CD14-positive monocyte (primary cell): Measurements from ENCODE around the gene SMARCD1. TPM values are rescaled to one million over a fixed set of nuclear protein-coding genes. Genes with fewer than 3 reads are reported as not detected.

ENCODE experiments used
- DNase-seq, 3 donors: peaks; one replicate each; pipeline ENCODE4 v3.0.0-alpha.2; 2011 to 2022
- H2AFZ ChIP-seq: 2 replicates; pipeline ENCODE4 v1.6.0; 2012; ENCODE audit warnings: mild to moderate bottlenecking, low read depth, low read length, inconsistent platforms; ENCODE audit not compliant: insufficient read depth, poor library complexity, severe bottlenecking
- H3K27ac ChIP-seq, 2 donors: 1 replicate in 1 of 2; 2 replicates in 1 of 2; pipeline ENCODE4 v1.5.1; 2012 to 2013; ENCODE audit warnings: low read length in 2 of 2, control low read depth in 1 of 2, inconsistent platforms in 1 of 2, low read depth in 1 of 2, mild to moderate bottlenecking in 1 of 2
- H3K27me3 ChIP-seq, 2 donors: one replicate each; pipeline versions ENCODE4 v1.6.0 to v1.6.1; 2011 to 2013; ENCODE audit warnings: low read length in 2 of 2; ENCODE audit not compliant: control insufficient read depth in 2 of 2, insufficient read depth in 2 of 2
- H3K36me3 ChIP-seq, 2 donors: replicated peaks in 1 of 2; 1 replicate in 1 of 2; 2 replicates in 1 of 2; pipeline versions ENCODE4 v1.5.1 to v1.6.1; 2012 to 2013; ENCODE audit warnings: low read length in 2 of 2, control low read depth in 1 of 2, inconsistent platforms in 1 of 2, mild to moderate bottlenecking in 1 of 2; ENCODE audit not compliant: insufficient read depth in 2 of 2, control insufficient read depth in 1 of 2
- H3K4me1 ChIP-seq, 2 donors: 1 replicate in 1 of 2; 2 replicates in 1 of 2; pipeline versions ENCODE4 v1.5.1 to v1.6.1; 2012 to 2013; ENCODE audit warnings: low read length in 2 of 2, control low read depth in 1 of 2, inconsistent platforms in 1 of 2, mild to moderate bottlenecking in 1 of 2, moderate library complexity in 1 of 2; ENCODE audit not compliant: insufficient read depth in 2 of 2, control insufficient read depth in 1 of 2
- H3K4me2 ChIP-seq: replicated peaks from 2 replicates; pipeline ENCODE3; 2012; ENCODE audit warnings: low read length, moderate library complexity, mild to moderate bottlenecking; ENCODE audit not compliant: poor library complexity, severe bottlenecking; ENCODE audit errors: extremely low read depth
- H3K4me3 ChIP-seq, 3 experiments: fragments of 200-600 bp in 1 of 3; sonication (generic) in 1 of 3; replicated peaks in 1 of 3; 1 replicate in 2 of 3; 2 replicates in 1 of 3; pipeline ENCODE4 v1.5.1; 2011 to 2013; ENCODE audit warnings: low read length in 3 of 3, mild to moderate bottlenecking in 3 of 3, control low read depth in 2 of 3, low read depth in 2 of 3, inconsistent platforms in 1 of 3, moderate library complexity in 1 of 3
- H3K79me2 ChIP-seq: 2 replicates; pipeline ENCODE4 v1.6.0; 2012; ENCODE audit warnings: mild to moderate bottlenecking, control low read depth, inconsistent platforms, low read length, moderate library complexity; ENCODE audit not compliant: insufficient read depth
- H3K9ac ChIP-seq: 2 replicates; pipeline ENCODE4 v1.6.0; 2017; ENCODE audit warnings: low read length, mild to moderate bottlenecking; ENCODE audit not compliant: insufficient read depth, poor library complexity, severe bottlenecking
- H3K9me3 ChIP-seq, 2 donors: replicated peaks in 1 of 2; 1 replicate in 1 of 2; 2 replicates in 1 of 2; pipeline versions ENCODE4 v1.5.1 to v1.6.1; 2012 to 2013; ENCODE audit warnings: low read length in 2 of 2, control low read depth in 1 of 2; ENCODE audit not compliant: control insufficient read depth in 1 of 2, insufficient read depth in 1 of 2
- H4K20me1 ChIP-seq: 2 replicates; pipeline ENCODE4 v1.6.0; 2012; ENCODE audit warnings: mild to moderate bottlenecking, low read length, control low read depth, moderate library complexity; ENCODE audit not compliant: insufficient read depth
- H3K27ac Mint-ChIP-seq, 7 donors: one replicate each; pipeline ENCODE4 v1.8.0; 2020; ENCODE audit warnings: mild to moderate bottlenecking in 7 of 7, mixed read lengths in 7 of 7, moderate library complexity in 6 of 7, inconsistent platforms in 2 of 7
- H3K27me3 Mint-ChIP-seq, 3 donors: one replicate each; pipeline ENCODE4 v1.8.0; 2021 to 2022; ENCODE audit warnings: low read depth in 3 of 3, mild to moderate bottlenecking in 3 of 3, mixed read lengths in 3 of 3, moderate library complexity in 3 of 3, inconsistent platforms in 1 of 3
- H3K36me3 Mint-ChIP-seq, 2 donors: one replicate each; pipeline ENCODE4 v1.8.0; 2020; ENCODE audit warnings: mixed read lengths in 2 of 2, inconsistent platforms in 1 of 2, mild to moderate bottlenecking in 1 of 2
- H3K4me1 Mint-ChIP-seq: one replicate; pipeline ENCODE4 v1.8.0; 2020; ENCODE audit warnings: mild to moderate bottlenecking, mixed read lengths
- H3K4me3 Mint-ChIP-seq, 2 donors: one replicate each; pipeline ENCODE4 v1.8.0; 2020; ENCODE audit warnings: mild to moderate bottlenecking in 2 of 2, mixed read lengths in 2 of 2, moderate library complexity in 1 of 2
- H3K9me3 Mint-ChIP-seq, 7 donors: one replicate each; pipeline ENCODE4 v1.8.0; 2020 to 2022; ENCODE audit warnings: mixed read lengths in 7 of 7, mild to moderate bottlenecking in 6 of 7, moderate library complexity in 6 of 7, inconsistent platforms in 2 of 7
- CTCF ChIP-seq: fragments of 200-600 bp; IDR thresholded peaks from one replicate; pipeline ENCODE4 v1.8.0; 2022; ENCODE audit warnings: antibody characterized with exemption, mild to moderate bottlenecking
- WGBS: methylation state at CpG from one replicate; pipeline ENCODE4 v1.1.5; 2013; ENCODE audit warnings: missing lambda C conversion rate; ENCODE audit not compliant: insufficient coverage; 5-methylcytosine and 5-hydroxymethylcytosine counted together
- intact Hi-C, 2 donors: fragments of 100-400 bp; cut with micrococcal nuclease; formaldehyde crosslinking; loops; one replicate each; pipeline versions ENCODE4 v1.15.0 to v1.15.1; 2023
- polyA plus RNA-seq, 3 donors: library from polyadenylated mRNA; depleted of rRNA in 1 of 3; unstranded in 2 of 3; stranded (reverse) in 1 of 3; fragments of 300-500 nt in 2 of 3; fragments of >200 nt in 1 of 3; fragmentation: Illumina TruSeq in 2 of 3; gene quantifications; 1 replicate in 2 of 3; 2 replicates in 1 of 3; pipeline ENCODE4 v1.2.3, GENCODE V29; 2012 to 2021

The SMARCD1 gene
- polyA plus RNA-seq, 3 donors, result 3.7 to 41.9 (median 7.8) TPM

GRCh38 chr12:50066402-50066801 is 18.7 kb upstream of the SMARCD1 start:
- 72% methylated on average over 4 of the region's 5 CpGs for WGBS
- Histone ChIP-seq H3K79me2 (no peaks in the 10 kb centered on the region), H4K20me1 (no peaks in the 10 kb centered on the region), H3K27me3 (peaks cover 0 to 17% of the 10 kb centered on the region in 2 donors), H3K4me2 (no peak overlapping the region), H3K4me3 (no peak overlapping the region), H3K9me3 (no peaks in the 10 kb centered on the region), H3K36me3 (no peaks in the 10 kb centered on the region), H3K9ac (no peak overlapping the region), H2AFZ (no peak overlapping the region), H3K27ac (no peak overlapping the region), H3K4me1 (peaks cover 0 to 15% of the 10 kb centered on the region in 2 donors)
- no peak for TF ChIP-seq CTCF
- Mint-ChIP-seq H3K4me1 (peaks cover 11% of the 10 kb centered on the region), H3K27me3 (peaks cover 21 to 38% (median 29%) of the 10 kb centered on the region in 3 donors), H3K4me3 (no peak overlapping the region), H3K36me3 (no peaks in the 10 kb centered on the region), H3K9me3 (peaks cover 0 to under 1% (median 0%) of the 10 kb centered on the region in 7 donors), H3K27ac (no peak overlapping the region)
- intact Hi-C loops, result no loop called here
- peak; percentile 36 to 71 (median 41) for DNase-seq

- no CpG with 5 or more reads among the region's 5 CpGs for WGBS
- intact Hi-C loops, result no loop called here
These were observed 16.1 kb upstream of the SMARCD1 start for GRCh38 chr12:50069069-50069468.

More at GRCh38 chr12:50069069-50069468, 16.1 kb upstream of the SMARCD1 start:
- Mint-ChIP-seq H3K4me1 (peaks cover 10% of the 10 kb centered on the region), H3K36me3 (no peaks in the 10 kb centered on the region), H3K9me3 (peaks cover 0 to 2% (median 0%) of the 10 kb centered on the region in 7 donors), H3K27ac (peak overlapping the region in 1 of 7 donors; percentile 36), H3K27me3 (peaks cover 12 to 26% (median 14%) of the 10 kb centered on the region in 3 donors), H3K4me3 (no peak overlapping the region)
- Histone ChIP-seq H3K4me2 (no peak overlapping the region), H3K4me3 (no peak overlapping the region), H3K9ac (no peak overlapping the region), H3K27me3 (peaks cover 0 to 8% of the 10 kb centered on the region in 2 donors), H3K79me2 (no peaks in the 10 kb centered on the region), H3K9me3 (no peaks in the 10 kb centered on the region), H3K4me1 (peaks cover 0 to 15% of the 10 kb centered on the region in 2 donors), H3K27ac (no peak overlapping the region), H3K36me3 (no peaks in the 10 kb centered on the region), H2AFZ (no peak overlapping the region), H4K20me1 (no peaks in the 10 kb centered on the region)
- no peak for DNase-seq
- no peak for TF ChIP-seq CTCF
